Activated CD4-positive, alpha-beta T cell treated with anti-CD3 and anti-CD28 coated beads, Interleukin-2, amount 50 U/mL, for 24 hours (primary cell): ENCODE data around the gene SGMS1.
A peak's percentile ranks its signal among the peaks of the same experiment; 100 is the strongest.
"Not testable (repeated sequence)": the region's sequence is repeated elsewhere in the genome, so short reads cannot be mapped to it uniquely, and the experiment has no call there.

Experiments
- DNase-seq, 2 donors: peaks; one replicate each; pipeline ENCODE4 v3.0.0-alpha.2; 2020; ENCODE audit warnings: low read depth in 1 of 2, low spot score in 1 of 2

Gene SGMS1

GRCh38 chr10:50431133-50431532 lies 192.6 kb downstream of the SGMS1 start:
- DNase-seq = no peak

- DNase-seq = no peak
Measured at GRCh38 chr10:50426485-50426884, 197.3 kb downstream of the SGMS1 start.

GRCh38 chr10:50425215-50425614 lies 198.5 kb downstream of the SGMS1 start:
- not testable (repeated sequence) for DNase-seq

- no peak for DNase-seq
Measured at GRCh38 chr10:50423448-50423847, 200.3 kb downstream of the SGMS1 start.

- DNase-seq = no peak
Measured at GRCh38 chr10:50422259-50422658, 201.5 kb downstream of the SGMS1 start.

GRCh38 chr10:50421026-50421719 lies 202.6 kb downstream of the SGMS1 start:
- DNase-seq = no peak

GRCh38 chr10:50420196-50420595 lies 203.6 kb downstream of the SGMS1 start:
- DNase-seq = no peak

- no peak for DNase-seq
Measured at GRCh38 chr10:50419756-50420155, 204.0 kb downstream of the SGMS1 start.

GRCh38 chr10:50419091-50419490 lies 204.7 kb downstream of the SGMS1 start:
- DNase-seq = no peak

- peak in 1 of 2 donors; percentile 36 for DNase-seq
Measured at GRCh38 chr10:50417886-50418830, 205.6 kb downstream of the SGMS1 start.

GRCh38 chr10:50417486-50417885 lies 206.3 kb downstream of the SGMS1 start:
- DNase-seq = no peak

GRCh38 chr10:50416881-50417280 lies 206.9 kb downstream of the SGMS1 start:
- no peak for DNase-seq

- no peak for DNase-seq
Measured at GRCh38 chr10:50416181-50416824, 207.5 kb downstream of the SGMS1 start.

GRCh38 chr10:50415292-50415691 lies 208.5 kb downstream of the SGMS1 start:
- no peak for DNase-seq

- DNase-seq = no peak
Measured at GRCh38 chr10:50410066-50410811, 213.5 kb downstream of the SGMS1 start.

- DNase-seq = no peak
Measured at GRCh38 chr10:50407076-50407801, 216.5 kb downstream of the SGMS1 start.

GRCh38 chr10:50406457-50407070 lies 217.2 kb downstream of the SGMS1 start:
- no peak for DNase-seq

GRCh38 chr10:50405723-50406122 lies 218.0 kb downstream of the SGMS1 start:
- no peak for DNase-seq

- DNase-seq = no peak
Measured at GRCh38 chr10:50404021-50404773, 219.6 kb downstream of the SGMS1 start.
